HUES64 (cell line): ENCODE measurements around the gene OSCP1.

Experiments used
- H3K27ac ChIP-seq: 2 replicates; pipeline ENCODE4 v1.7.0; 2013; ENCODE audit warnings: low read depth, low read length, inconsistent platforms
- H3K27me3 ChIP-seq: 2 replicates; pipeline ENCODE4 v1.6.1; 2013; ENCODE audit warnings: mild to moderate bottlenecking, low read length; ENCODE audit not compliant: insufficient read depth
- H3K36me3 ChIP-seq: 2 replicates; pipeline ENCODE4 v1.6.1; 2013; ENCODE audit warnings: mild to moderate bottlenecking, low read length; ENCODE audit not compliant: insufficient read depth
- H3K4me1 ChIP-seq: 2 replicates; pipeline ENCODE4 v1.6.1; 2013; ENCODE audit warnings: mild to moderate bottlenecking, low read length, moderate library complexity; ENCODE audit not compliant: insufficient read depth
- H3K4me3 ChIP-seq: 2 replicates; pipeline ENCODE4 v1.5.1; 2013; ENCODE audit warnings: mild to moderate bottlenecking, low read length, moderate library complexity
- H3K9ac ChIP-seq: 2 replicates; pipeline ENCODE4 v1.6.1; 2013; ENCODE audit warnings: mild to moderate bottlenecking, low read depth, low read length
- H3K9me3 ChIP-seq: 2 replicates; pipeline ENCODE4 v1.6.1; 2013; ENCODE audit warnings: low read depth, low read length; ENCODE audit not compliant: insufficient read depth
- WGBS: fragments of 150-250, 120-280 bp; methylation state at CpG from one replicate; pipeline ENCODE4 v1.1.7; 2013; ENCODE audit warnings: missing lambda C conversion rate; 5-methylcytosine and 5-hydroxymethylcytosine counted together

The OSCP1 gene

DNA sequence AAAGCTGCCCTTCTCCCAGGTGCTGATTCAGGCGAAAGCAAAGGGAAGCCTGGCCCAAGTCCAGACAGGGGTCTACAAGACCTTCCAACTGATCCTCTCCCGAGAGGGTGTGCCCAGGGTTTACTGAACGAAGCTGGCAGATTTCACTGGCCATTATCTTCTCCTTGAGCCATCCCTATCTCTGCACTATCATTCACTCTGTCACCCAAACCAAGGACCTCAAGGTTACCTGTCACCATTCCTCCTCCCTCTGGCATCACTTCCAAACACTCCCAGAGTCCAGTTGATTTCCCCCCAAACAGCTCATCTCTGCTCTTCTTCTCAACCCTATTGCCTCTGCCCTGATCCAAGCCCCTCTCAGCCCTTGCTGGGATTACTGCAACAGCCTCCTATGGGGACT lies 69.5 kb downstream of the OSCP1 start:
- 92% methylated on average over 3 of the region's 3 CpGs for WGBS

GRCh38 chr1:36380143-36380619 lies 70.1 kb downstream of the OSCP1 start:
- Histone ChIP-seq H3K9me3 (no peaks in the 10 kb centered on the region), H3K36me3 (0 out of 2 replicates have a peak, but pooled peaks cover 7% of the 10 kb centered on the region), H3K4me1 (peaks cover 7% of the 10 kb centered on the region; the same call in 1 of the 2 replicates), H3K27me3 (no peaks in the 10 kb centered on the region), H3K9ac (no peak overlapping the region), H3K27ac (0 out of 2 replicates have a peak overlapping the region, but pooled peaks have one; percentile 1), H3K4me3 (no peak overlapping the region)
- 90% methylated on average over 5 of the region's 5 CpGs for WGBS

More for the DNA sequence above, 69.5 kb downstream of the OSCP1 start:
- no peaks in the 10 kb centered on the region for H3K27me3 ChIP-seq
- no peak overlapping the region for H3K9ac ChIP-seq
- H3K4me3 ChIP-seq, result no peak overlapping the region
- H3K4me1 ChIP-seq, result peaks cover 7% of the 10 kb centered on the region; the same call in 1 of the 2 replicates
- no peaks in the 10 kb centered on the region for H3K9me3 ChIP-seq
- 0 out of 2 replicates have a peak, but pooled peaks cover 7% of the 10 kb centered on the region for H3K36me3 ChIP-seq
- H3K27ac ChIP-seq, result no peak overlapping the region

DNA sequence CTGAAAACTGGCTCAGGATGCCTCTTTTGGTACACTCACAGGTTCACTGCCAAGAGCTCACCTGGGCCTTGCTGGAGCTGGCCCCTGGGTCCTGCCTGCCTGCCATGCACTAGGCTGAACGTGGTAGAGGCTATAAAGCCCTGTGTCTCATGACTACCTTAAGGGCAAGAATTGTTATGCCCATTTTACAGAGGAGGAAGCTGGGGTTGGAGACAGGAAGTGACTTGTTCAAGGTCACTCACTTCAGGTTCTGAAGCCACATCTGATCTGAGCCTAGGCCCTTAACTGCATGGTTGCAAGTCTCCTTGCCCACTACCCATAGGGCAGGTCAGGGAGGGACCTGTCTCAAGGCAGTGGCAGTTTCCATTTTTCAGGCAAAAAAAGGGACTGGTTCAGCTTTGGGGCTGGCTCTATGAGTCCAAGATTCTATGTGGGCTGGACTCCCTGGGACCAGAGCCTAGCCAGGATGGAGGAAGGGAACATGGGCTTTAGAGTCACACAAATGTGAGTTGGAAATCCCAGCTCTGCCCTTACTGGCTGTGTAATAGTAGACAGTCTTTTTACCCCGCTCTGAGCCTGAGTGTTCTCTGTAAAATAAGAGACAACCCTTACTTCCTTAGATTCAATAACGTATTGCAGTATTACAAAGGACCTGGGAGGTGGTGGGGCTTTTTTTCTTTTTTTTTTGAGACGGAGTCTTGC lies 72.3 kb downstream of the OSCP1 start:
- Histone ChIP-seq H3K27ac (no peak overlapping the region), H3K36me3 (0 out of 2 replicates have a peak, but pooled peaks cover 7% of the 10 kb centered on the region), H3K4me3 (no peak overlapping the region), H3K4me1 (peaks cover 20% of the 10 kb centered on the region), H3K9me3 (no peaks in the 10 kb centered on the region), H3K27me3 (no peaks in the 10 kb centered on the region), H3K9ac (no peak overlapping the region)
- 97% methylated on average over 4 of the region's 4 CpGs for WGBS

DNA sequence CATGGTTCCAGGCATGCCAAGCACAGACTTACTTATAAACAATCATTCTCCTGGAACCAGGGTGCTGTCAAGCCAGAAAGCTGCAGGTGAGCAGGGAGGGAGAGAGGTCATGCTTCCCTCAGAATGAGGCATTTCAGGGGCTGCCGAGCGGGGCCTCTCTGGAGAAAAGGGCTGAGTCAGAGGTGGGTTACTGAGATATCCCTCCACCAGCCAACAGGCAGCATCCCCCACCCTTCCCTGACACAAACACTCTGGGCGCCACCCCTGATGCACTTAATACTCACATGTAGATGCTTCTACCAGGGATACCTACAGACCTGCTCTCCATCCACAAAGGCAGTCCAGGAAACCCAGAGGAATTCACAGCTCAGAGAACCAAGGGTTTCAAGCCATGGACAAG lies 77.6 kb downstream of the OSCP1 start:
- 80% methylated on average over 3 of the region's 3 CpGs for whole genome bisulfite sequencing
- peak overlapping the region; percentile 89 for H3K27ac ChIP-seq

DNA sequence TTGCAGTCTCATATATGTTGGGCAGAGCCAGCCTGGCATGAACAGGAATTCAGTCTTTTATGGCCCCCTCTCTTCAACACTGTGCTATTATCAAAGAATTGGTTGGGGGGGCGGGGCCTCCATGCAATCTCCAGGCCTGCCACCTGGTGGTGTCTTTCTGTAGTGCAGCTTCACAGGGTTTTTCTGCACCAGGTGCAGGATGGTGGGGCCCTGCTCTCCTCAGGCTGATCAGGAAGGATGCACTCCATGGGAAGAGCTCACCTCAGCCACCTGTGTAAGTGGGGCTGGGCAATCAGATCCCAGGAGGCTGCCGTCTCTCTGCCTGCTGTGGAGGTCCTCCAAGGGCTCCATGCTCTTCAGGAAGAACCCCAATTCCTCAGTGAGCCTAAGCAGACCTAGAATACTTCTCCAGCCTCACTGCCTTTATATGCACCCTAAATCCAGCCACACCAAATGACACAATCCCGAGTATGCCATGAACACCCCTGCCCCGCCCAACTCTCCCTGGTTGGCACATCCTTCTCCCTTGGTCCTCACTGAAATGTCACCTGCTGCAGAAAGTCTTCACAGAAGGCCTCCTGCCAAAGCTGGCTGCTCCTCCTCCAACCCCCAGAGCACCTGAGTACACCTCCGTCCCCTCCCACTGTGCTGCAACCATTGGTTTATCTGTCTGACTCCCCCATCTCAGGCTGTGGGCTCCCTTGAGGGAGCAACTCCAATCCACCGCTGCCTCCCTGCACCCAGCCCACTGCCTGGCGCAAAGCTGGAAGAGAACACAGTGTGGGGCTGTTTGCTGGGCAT lies 81.0 kb downstream of the OSCP1 start:
- Histone ChIP-seq H3K36me3 (peaks cover 5% of the 10 kb centered on the region; the same call in 1 of the 2 replicates), H3K27ac (no peak overlapping the region), H3K4me3 (no peak overlapping the region), H3K9ac (no peak overlapping the region), H3K27me3 (no peaks in the 10 kb centered on the region), H3K4me1 (peaks cover 37% of the 10 kb centered on the region), H3K9me3 (no peaks in the 10 kb centered on the region)
- WGBS, result 64% methylated on average over 7 of the region's 7 CpGs

More for the DNA sequence above, 77.6 kb downstream of the OSCP1 start:
- Histone ChIP-seq H3K27me3 (no peaks in the 10 kb centered on the region), H3K9ac (0 out of 2 replicates have a peak overlapping the region, but pooled peaks have one; percentile 54), H3K9me3 (no peaks in the 10 kb centered on the region), H3K4me1 (peaks cover 39% of the 10 kb centered on the region), H3K36me3 (peaks cover under 1% of the 10 kb centered on the region; the same call in 1 of the 2 replicates), H3K4me3 (no peak overlapping the region)
